CD14-positive monocyte (primary cell): ENCODE data around the gene ABHD17C. TPM values are rescaled to one million over a fixed set of nuclear protein-coding genes. Genes with fewer than 3 reads are reported as not detected.

Experiments used
- DNase-seq, 3 donors: peaks; one replicate each; pipeline ENCODE4 v3.0.0-alpha.2; 2011 to 2022
- H2AFZ ChIP-seq: 2 replicates; pipeline ENCODE4 v1.6.0; 2012; ENCODE audit warnings: mild to moderate bottlenecking, low read depth, low read length, inconsistent platforms; ENCODE audit not compliant: insufficient read depth, poor library complexity, severe bottlenecking
- H3K27ac ChIP-seq, 2 donors: 1 replicate in 1 of 2; 2 replicates in 1 of 2; pipeline ENCODE4 v1.5.1; 2012 to 2013; ENCODE audit warnings: low read length in 2 of 2, control low read depth in 1 of 2, inconsistent platforms in 1 of 2, low read depth in 1 of 2, mild to moderate bottlenecking in 1 of 2
- H3K27me3 ChIP-seq, 2 donors: one replicate each; pipeline versions ENCODE4 v1.6.0 to v1.6.1; 2011 to 2013; ENCODE audit warnings: low read length in 2 of 2; ENCODE audit not compliant: control insufficient read depth in 2 of 2, insufficient read depth in 2 of 2
- H3K36me3 ChIP-seq, 2 donors: replicated peaks in 1 of 2; 1 replicate in 1 of 2; 2 replicates in 1 of 2; pipeline versions ENCODE4 v1.5.1 to v1.6.1; 2012 to 2013; ENCODE audit warnings: low read length in 2 of 2, control low read depth in 1 of 2, inconsistent platforms in 1 of 2, mild to moderate bottlenecking in 1 of 2; ENCODE audit not compliant: insufficient read depth in 2 of 2, control insufficient read depth in 1 of 2
- H3K4me1 ChIP-seq, 2 donors: 1 replicate in 1 of 2; 2 replicates in 1 of 2; pipeline versions ENCODE4 v1.5.1 to v1.6.1; 2012 to 2013; ENCODE audit warnings: low read length in 2 of 2, control low read depth in 1 of 2, inconsistent platforms in 1 of 2, mild to moderate bottlenecking in 1 of 2, moderate library complexity in 1 of 2; ENCODE audit not compliant: insufficient read depth in 2 of 2, control insufficient read depth in 1 of 2
- H3K4me2 ChIP-seq: replicated peaks from 2 replicates; pipeline ENCODE3; 2012; ENCODE audit warnings: low read length, moderate library complexity, mild to moderate bottlenecking; ENCODE audit not compliant: poor library complexity, severe bottlenecking; ENCODE audit errors: extremely low read depth
- H3K4me3 ChIP-seq, 3 experiments: fragments of 200-600 bp in 1 of 3; sonication (generic) in 1 of 3; replicated peaks in 1 of 3; 1 replicate in 2 of 3; 2 replicates in 1 of 3; pipeline ENCODE4 v1.5.1; 2011 to 2013; ENCODE audit warnings: low read length in 3 of 3, mild to moderate bottlenecking in 3 of 3, control low read depth in 2 of 3, low read depth in 2 of 3, inconsistent platforms in 1 of 3, moderate library complexity in 1 of 3
- H3K79me2 ChIP-seq: 2 replicates; pipeline ENCODE4 v1.6.0; 2012; ENCODE audit warnings: mild to moderate bottlenecking, control low read depth, inconsistent platforms, low read length, moderate library complexity; ENCODE audit not compliant: insufficient read depth
- H3K9ac ChIP-seq: 2 replicates; pipeline ENCODE4 v1.6.0; 2017; ENCODE audit warnings: low read length, mild to moderate bottlenecking; ENCODE audit not compliant: insufficient read depth, poor library complexity, severe bottlenecking
- H3K9me3 ChIP-seq, 2 donors: replicated peaks in 1 of 2; 1 replicate in 1 of 2; 2 replicates in 1 of 2; pipeline versions ENCODE4 v1.5.1 to v1.6.1; 2012 to 2013; ENCODE audit warnings: low read length in 2 of 2, control low read depth in 1 of 2; ENCODE audit not compliant: control insufficient read depth in 1 of 2, insufficient read depth in 1 of 2
- H4K20me1 ChIP-seq: 2 replicates; pipeline ENCODE4 v1.6.0; 2012; ENCODE audit warnings: mild to moderate bottlenecking, low read length, control low read depth, moderate library complexity; ENCODE audit not compliant: insufficient read depth
- H3K27ac Mint-ChIP-seq, 7 donors: one replicate each; pipeline ENCODE4 v1.8.0; 2020; ENCODE audit warnings: mild to moderate bottlenecking in 7 of 7, mixed read lengths in 7 of 7, moderate library complexity in 6 of 7, inconsistent platforms in 2 of 7
- H3K27me3 Mint-ChIP-seq, 3 donors: one replicate each; pipeline ENCODE4 v1.8.0; 2021 to 2022; ENCODE audit warnings: low read depth in 3 of 3, mild to moderate bottlenecking in 3 of 3, mixed read lengths in 3 of 3, moderate library complexity in 3 of 3, inconsistent platforms in 1 of 3
- H3K36me3 Mint-ChIP-seq, 2 donors: one replicate each; pipeline ENCODE4 v1.8.0; 2020; ENCODE audit warnings: mixed read lengths in 2 of 2, inconsistent platforms in 1 of 2, mild to moderate bottlenecking in 1 of 2
- H3K4me1 Mint-ChIP-seq: one replicate; pipeline ENCODE4 v1.8.0; 2020; ENCODE audit warnings: mild to moderate bottlenecking, mixed read lengths
- H3K4me3 Mint-ChIP-seq, 2 donors: one replicate each; pipeline ENCODE4 v1.8.0; 2020; ENCODE audit warnings: mild to moderate bottlenecking in 2 of 2, mixed read lengths in 2 of 2, moderate library complexity in 1 of 2
- H3K9me3 Mint-ChIP-seq, 7 donors: one replicate each; pipeline ENCODE4 v1.8.0; 2020 to 2022; ENCODE audit warnings: mixed read lengths in 7 of 7, mild to moderate bottlenecking in 6 of 7, moderate library complexity in 6 of 7, inconsistent platforms in 2 of 7
- CTCF ChIP-seq: fragments of 200-600 bp; IDR thresholded peaks from one replicate; pipeline ENCODE4 v1.8.0; 2022; ENCODE audit warnings: antibody characterized with exemption, mild to moderate bottlenecking
- WGBS: methylation state at CpG from one replicate; pipeline ENCODE4 v1.1.5; 2013; ENCODE audit warnings: missing lambda C conversion rate; ENCODE audit not compliant: insufficient coverage; 5-methylcytosine and 5-hydroxymethylcytosine counted together
- intact Hi-C, 2 donors: fragments of 100-400 bp; cut with micrococcal nuclease; formaldehyde crosslinking; loops; one replicate each; pipeline versions ENCODE4 v1.15.0 to v1.15.1; 2023
- polyA plus RNA-seq, 3 donors: library from polyadenylated mRNA; depleted of rRNA in 1 of 3; unstranded in 2 of 3; stranded (reverse) in 1 of 3; fragments of 300-500 nt in 2 of 3; fragments of >200 nt in 1 of 3; fragmentation: Illumina TruSeq in 2 of 3; gene quantifications; 1 replicate in 2 of 3; 2 replicates in 1 of 3; pipeline ENCODE4 v1.2.3, GENCODE V29; 2012 to 2021

ABHD17C gene
- polyA plus RNA-seq, 3 donors, result 0.48 to 0.76 (median 0.68) TPM

GRCh38 chr15:80768158-80768557 is 73.0 kb downstream of the ABHD17C start:
- no peaks in the 10 kb centered on the region for H3K9me3 ChIP-seq
- H3K4me1 ChIP-seq, result no peaks in the 10 kb centered on the region
- no peak for TF ChIP-seq CTCF
- no peaks in the 10 kb centered on the region for H4K20me1 ChIP-seq
- intact Hi-C loops, result no loop called here
- no peak overlapping the region for H3K4me3 Mint-ChIP-seq
- H3K36me3 Mint-ChIP-seq, result no peaks in the 10 kb centered on the region
- 100% methylated on average over 1 of the region's 1 CpG for WGBS
- H3K4me1 Mint-ChIP-seq, result no peaks in the 10 kb centered on the region
- H3K36me3 ChIP-seq, result no peaks in the 10 kb centered on the region
- no peaks in the 10 kb centered on the region for H3K27me3 ChIP-seq
- no peak overlapping the region for H2AFZ ChIP-seq
- H3K27me3 Mint-ChIP-seq, result peaks cover 0 to 6% (median 0%) of the 10 kb centered on the region in 3 donors
- peaks cover 0 to 3% (median 0%) of the 10 kb centered on the region in 7 donors for H3K9me3 Mint-ChIP-seq
- no peak overlapping the region for H3K4me3 ChIP-seq
- DNase-seq, result no peak
- H3K27ac Mint-ChIP-seq, result no peak overlapping the region
- no peak overlapping the region for H3K27ac ChIP-seq
- no peak overlapping the region for H3K4me2 ChIP-seq
- no peak overlapping the region for H3K9ac ChIP-seq
- H3K79me2 ChIP-seq, result no peaks in the 10 kb centered on the region

- Histone ChIP-seq H3K27ac (no peak overlapping the region), H3K27me3 (no peaks in the 10 kb centered on the region), H3K4me1 (no peaks in the 10 kb centered on the region), H3K36me3 (no peaks in the 10 kb centered on the region), H4K20me1 (no peaks in the 10 kb centered on the region), H3K9ac (no peak overlapping the region), H3K4me3 (no peak overlapping the region), H3K79me2 (no peaks in the 10 kb centered on the region), H2AFZ (no peak overlapping the region), H3K4me2 (no peak overlapping the region), H3K9me3 (no peaks in the 10 kb centered on the region)
- no peaks in the 10 kb centered on the region for H3K4me1 Mint-ChIP-seq
- intact Hi-C loops, result no loop called here
- H3K36me3 Mint-ChIP-seq, result no peaks in the 10 kb centered on the region
- H3K27ac Mint-ChIP-seq, result no peak overlapping the region
- peaks cover 0 to 6% (median 0%) of the 10 kb centered on the region in 3 donors for H3K27me3 Mint-ChIP-seq
- H3K4me3 Mint-ChIP-seq, result no peak overlapping the region
- H3K9me3 Mint-ChIP-seq, result peaks cover 0 to 3% (median 0%) of the 10 kb centered on the region in 7 donors
- TF ChIP-seq CTCF, result no peak
- no peak for DNase-seq
- WGBS, result 86% methylated on average over 7 of the region's 7 CpGs
Measured at GRCh38 chr15:80769153-80769828, 74.2 kb downstream of the ABHD17C start.
